HG02610 (cell line): ENCODE data around the gene ZNF217.
"Not testable (repeated sequence)": the region's sequence is repeated elsewhere in the genome, so short reads cannot be mapped to it uniquely, and the experiment has no call there.

ENCODE experiments used
- ATAC-seq: cut with Tn5 transposase; IDR thresholded peaks from one replicate; pipeline ENCODE4 v1.9.1; 2021; ENCODE audit warnings: mild to moderate bottlenecking, moderate library complexity; ENCODE audit not compliant: unreplicated experiment

ZNF217 gene

GRCh38 chr20:53622247-53623133 lies 28.9 kb upstream of the ZNF217 start:
- no peak for ATAC-seq

DNA sequence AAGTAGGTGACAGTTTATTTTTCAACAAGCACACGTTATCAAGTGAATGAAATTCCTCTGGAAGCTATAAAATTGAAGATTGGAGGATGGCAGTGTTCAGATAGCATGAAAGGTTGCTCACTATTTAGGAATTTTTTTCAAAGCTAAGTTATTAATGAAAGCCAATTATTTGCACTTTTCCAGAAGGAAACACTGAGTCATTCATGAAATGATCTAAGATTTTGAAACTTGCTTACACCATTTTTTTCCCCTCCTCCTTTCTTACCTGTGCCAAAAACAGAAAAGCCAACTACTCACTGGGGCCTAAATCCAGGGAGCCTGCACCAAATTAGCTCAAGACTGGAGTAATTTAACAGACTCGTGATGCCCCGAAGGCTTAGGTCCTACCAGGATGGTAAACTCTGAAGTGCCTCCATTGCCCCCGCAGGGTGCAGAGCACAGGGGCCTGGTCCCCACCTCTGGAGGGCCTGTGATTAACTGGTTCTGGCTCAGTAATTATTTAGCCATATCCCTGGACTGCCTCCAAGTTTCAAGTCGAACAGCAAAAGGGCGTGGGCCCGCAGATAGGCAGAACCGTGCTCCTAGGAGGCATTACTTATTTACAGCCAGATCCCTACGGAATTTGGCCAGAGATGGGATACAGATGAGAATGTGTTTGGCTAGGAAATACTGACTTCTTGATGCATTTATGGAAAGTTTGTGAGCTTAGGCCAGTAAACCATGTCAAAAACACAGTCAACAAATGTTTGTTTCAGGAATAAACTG lies 28.0 kb upstream of the ZNF217 start:
- no peak for ATAC-seq

- ATAC-seq: not testable (repeated sequence)
Observed at GRCh38 chr20:53618490-53619000, 24.9 kb upstream of the ZNF217 start.

DNA sequence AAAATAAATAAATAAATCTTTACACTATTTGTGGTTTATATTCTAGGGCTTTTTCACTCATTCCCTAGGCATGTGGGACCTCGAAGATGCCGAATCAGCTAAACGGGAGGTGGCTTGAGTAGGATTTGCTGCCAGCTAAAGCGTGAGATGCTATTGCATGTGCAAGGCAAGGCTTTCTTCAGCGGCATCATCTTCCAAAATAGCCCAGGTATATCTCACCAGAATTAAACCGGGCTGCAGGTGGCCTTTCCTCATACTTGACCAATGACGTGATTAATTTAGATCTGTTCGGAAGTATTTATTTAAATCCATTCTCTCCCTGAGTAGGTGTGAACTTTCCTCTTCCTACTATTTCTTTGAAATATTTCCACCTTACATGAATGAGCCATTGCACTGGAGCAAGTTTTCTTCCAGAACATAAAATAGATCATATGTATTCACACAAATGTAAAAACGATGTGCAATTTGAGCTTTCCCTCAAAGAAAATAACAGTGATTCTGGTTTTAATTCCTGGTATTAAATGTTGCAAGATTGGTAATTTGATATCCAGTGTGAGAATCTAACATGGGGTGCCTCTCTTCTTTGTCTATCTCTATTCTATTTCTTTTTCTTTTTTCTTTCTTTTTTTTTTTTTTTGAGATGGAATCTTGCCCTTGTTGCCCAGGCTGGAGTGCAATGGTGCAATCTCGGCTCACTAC lies 24.3 kb upstream of the ZNF217 start:
- ATAC-seq: no peak

GRCh38 chr20:53616489-53616888 lies 22.9 kb upstream of the ZNF217 start:
- not testable (repeated sequence) for ATAC-seq

- no peak for ATAC-seq
Observed at GRCh38 chr20:53613748-53614147, 20.1 kb upstream of the ZNF217 start.

GRCh38 chr20:53612289-53612688 lies 18.6 kb upstream of the ZNF217 start:
- not testable (repeated sequence) for ATAC-seq

DNA sequence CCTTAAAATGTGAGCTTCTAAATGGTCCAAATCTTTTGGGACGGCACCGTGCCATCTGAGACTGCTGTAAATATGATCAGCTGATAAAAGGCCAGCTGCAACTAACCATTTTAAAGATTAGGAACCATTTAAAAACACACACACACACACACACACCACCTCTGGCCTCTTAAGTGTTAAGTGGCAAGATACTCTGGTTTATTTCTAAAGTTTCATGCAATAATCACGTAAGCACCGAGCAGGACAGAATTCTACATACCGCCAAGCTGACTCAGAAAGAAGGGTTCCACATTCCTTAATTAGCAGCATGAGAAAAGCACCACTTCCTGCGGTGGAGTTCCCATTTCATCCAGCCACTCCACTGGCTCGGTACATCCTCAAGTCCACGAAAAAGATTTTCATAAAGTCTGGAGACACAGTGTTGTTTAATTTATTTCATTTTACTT lies 17.8 kb upstream of the ZNF217 start:
- peak; percentile 59 for ATAC-seq

GRCh38 chr20:53609491-53610445 lies 16.1 kb upstream of the ZNF217 start:
- no peak for ATAC-seq

GRCh38 chr20:53608456-53609452 lies 15.1 kb upstream of the ZNF217 start:
- ATAC-seq: no peak

DNA sequence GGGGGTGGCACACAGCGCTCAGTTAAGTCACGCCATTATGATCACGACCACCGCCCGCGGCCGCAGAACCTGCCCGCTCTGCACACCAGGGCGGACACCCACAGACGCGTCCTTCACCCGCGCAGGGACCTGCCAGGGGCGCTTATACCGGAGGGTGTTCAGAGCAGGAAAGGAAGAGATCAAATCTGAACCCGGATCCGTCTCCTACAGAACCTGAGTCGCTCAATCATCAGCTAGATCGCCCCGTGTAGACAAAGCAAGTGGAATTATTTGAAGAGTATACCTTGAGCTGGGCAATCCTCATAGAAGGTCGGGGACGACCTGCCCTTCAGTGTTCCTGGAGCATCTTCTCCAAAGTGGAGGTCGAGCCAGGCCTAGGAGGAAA lies 14.4 kb upstream of the ZNF217 start:
- no peak for ATAC-seq

DNA sequence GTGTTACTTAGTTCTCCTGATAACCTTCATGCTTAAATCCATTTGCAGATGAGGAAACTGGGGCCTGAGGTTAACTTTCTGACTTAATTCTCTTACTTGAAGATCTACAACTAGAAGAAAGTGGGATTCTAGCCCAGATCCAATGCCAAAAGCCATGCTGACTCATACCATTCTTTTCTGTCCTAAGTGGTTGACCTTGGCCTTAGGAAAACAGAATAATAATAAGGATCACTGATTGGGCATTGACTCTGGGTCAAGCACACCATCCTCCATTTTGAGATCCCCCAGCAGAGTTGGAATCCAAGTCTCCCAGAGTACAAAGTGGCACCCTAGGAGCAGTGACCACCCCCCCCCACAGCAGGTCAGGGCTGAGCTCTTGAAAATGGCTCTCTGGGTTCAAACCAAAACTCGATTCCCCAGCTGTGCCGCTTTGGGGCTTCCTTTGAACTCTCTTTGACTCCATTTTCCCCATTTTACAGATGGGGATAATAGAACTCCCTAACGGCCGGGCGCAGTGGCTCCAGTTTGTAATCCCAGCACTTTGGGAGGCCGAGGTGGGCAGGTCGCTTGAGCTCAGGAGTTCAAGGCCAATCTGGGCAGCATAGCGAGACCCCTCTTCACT lies 12.8 kb upstream of the ZNF217 start:
- no peak for ATAC-seq

DNA sequence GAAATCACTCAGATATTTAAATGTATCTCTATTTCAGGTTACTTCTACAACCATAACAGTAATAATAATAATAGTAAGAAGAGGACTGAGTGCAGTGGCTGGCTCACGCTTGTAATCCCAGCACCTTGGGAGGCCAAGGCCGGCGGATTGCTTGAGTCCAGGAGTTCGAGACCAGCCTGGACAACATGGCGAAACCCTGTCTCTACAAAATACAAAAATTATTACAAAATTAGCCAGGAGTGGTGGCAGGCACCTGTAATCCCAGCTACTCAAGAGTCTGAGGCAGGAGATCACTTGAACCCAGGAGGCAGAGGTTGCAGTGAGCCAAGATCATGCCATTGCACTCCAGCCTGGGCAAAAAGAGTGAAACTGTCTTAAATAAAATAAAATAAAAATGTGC lies 11.8 kb upstream of the ZNF217 start:
- ATAC-seq: not testable (repeated sequence)

DNA sequence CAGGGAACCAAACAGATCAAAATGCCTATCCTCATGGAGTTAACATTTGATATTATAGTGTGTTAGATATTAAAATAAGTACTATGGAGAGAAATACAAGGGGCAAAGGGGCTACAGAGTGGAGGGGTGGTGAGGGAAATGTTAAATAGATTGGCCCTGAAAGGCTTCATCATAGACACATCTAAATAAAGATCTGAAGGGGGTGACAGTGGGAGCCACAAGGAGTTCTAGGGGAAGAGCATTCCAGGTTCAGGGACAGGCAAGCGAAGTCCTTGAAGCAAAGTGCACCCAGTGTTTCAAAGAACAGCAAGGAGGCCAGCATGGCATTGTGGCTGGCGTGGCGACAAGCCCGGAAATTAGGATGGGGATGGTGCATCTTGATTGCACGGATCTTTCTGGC lies 11.2 kb upstream of the ZNF217 start:
- ATAC-seq: not testable (repeated sequence)

- ATAC-seq: no peak
Observed at GRCh38 chr20:53602661-53603060, 9.0 kb upstream of the ZNF217 start.

- no peak for ATAC-seq
Observed at GRCh38 chr20:53599910-53600632, 6.4 kb upstream of the ZNF217 start.

DNA sequence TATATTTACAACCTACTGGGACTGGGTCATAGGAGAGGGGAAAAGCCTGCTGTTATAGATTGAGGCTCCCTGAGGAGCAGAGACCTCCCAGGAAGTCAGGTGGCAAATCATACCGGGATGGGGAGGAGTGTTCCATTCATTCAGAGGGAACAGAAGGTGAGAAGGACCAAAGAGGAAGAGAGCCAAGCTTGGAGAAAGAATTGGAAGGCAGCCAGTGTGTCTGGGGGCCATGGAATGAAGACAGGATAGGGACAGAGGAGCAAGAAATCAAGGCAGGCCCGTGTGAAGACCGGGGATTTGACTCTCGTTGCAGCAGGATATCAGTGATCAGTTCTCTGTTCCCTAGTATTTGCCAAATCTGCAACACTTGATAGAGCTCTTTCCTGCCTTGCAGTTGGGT lies 5.7 kb upstream of the ZNF217 start:
- ATAC-seq: no peak

DNA sequence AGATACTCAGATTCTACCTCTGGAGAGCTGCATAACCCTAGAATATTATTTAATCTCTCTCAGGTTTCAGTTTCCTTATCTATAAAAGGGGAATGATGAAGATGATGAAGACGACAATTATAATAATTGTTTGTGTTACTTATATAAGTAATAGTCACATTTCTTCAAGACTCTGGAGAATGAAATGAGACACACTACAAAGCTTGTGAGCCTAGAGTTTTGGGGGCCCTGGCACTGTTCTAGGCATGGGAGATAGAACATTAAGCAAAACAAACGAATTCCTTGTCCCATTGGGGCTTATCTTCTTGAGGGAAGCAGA lies 5.4 kb upstream of the ZNF217 start:
- ATAC-seq: no peak
